KG1 (cell line): Measurements from ENCODE around the gene MICU1.
A peak's percentile ranks its signal among the peaks of the same experiment; 100 is the strongest.

Source experiments
- DNase-seq: peaks from one replicate; lab custom pipeline; 2025; lab: John Stamatoyannopoulos, UW

MICU1 gene

GRCh38 chr10:72344932-72345331, 280.9 kb downstream of the MICU1 start:
- no peak for DNase-seq

- DNase-seq: no peak
Observed at GRCh38 chr10:72342911-72343310, 283.0 kb downstream of the MICU1 start.

GRCh38 chr10:72340510-72341261, 285.2 kb downstream of the MICU1 start:
- DNase-seq: peak; percentile 68

- no peak for DNase-seq
Observed at GRCh38 chr10:72338180-72338579, 287.7 kb downstream of the MICU1 start.

- DNase-seq: no peak
Observed at GRCh38 chr10:72337722-72338121, 288.2 kb downstream of the MICU1 start.

- peak; percentile 33 for DNase-seq
Observed at GRCh38 chr10:72337039-72337629, 288.7 kb downstream of the MICU1 start.

- no peak for DNase-seq
Observed at GRCh38 chr10:72336259-72337038, 289.4 kb downstream of the MICU1 start.

GRCh38 chr10:72335394-72336258, 290.3 kb downstream of the MICU1 start:
- DNase-seq: peak; percentile 72

- peak; percentile 85 for DNase-seq
Observed at GRCh38 chr10:72334825-72335393, 291.0 kb downstream of the MICU1 start.

GRCh38 chr10:72334196-72334824, 291.6 kb downstream of the MICU1 start:
- DNase-seq: no peak

- no peak for DNase-seq
Observed at GRCh38 chr10:72333112-72334015, 292.5 kb downstream of the MICU1 start.

GRCh38 chr10:72332423-72333111, 293.3 kb downstream of the MICU1 start:
- DNase-seq: no peak

- DNase-seq: peak; percentile 93
Observed at GRCh38 chr10:72331575-72332422, 294.1 kb downstream of the MICU1 start.

- DNase-seq: no peak
Observed at GRCh38 chr10:72330069-72330426, 295.8 kb downstream of the MICU1 start.

- DNase-seq: no peak
Observed at GRCh38 chr10:72329290-72330068, 296.4 kb downstream of the MICU1 start.

- DNase-seq: no peak
Observed at GRCh38 chr10:72328829-72329204, 297.1 kb downstream of the MICU1 start.

- no peak for DNase-seq
Observed at GRCh38 chr10:72328045-72328828, 297.6 kb downstream of the MICU1 start.
